GM12874 (cell line): ENCODE results near the gene UNC5C.

Source experiments
- CTCF ChIP-seq: IDR thresholded peaks from 2 replicates; pipeline ENCODE4 v1.5.1; 2011; ENCODE audit warnings: low read depth, mild to moderate bottlenecking, control low read depth, low read length, moderate library complexity; ENCODE audit not compliant: insufficient read depth

The UNC5C gene

GRCh38 chr4:95450294-95450693 lies 98.5 kb downstream of the UNC5C start:
- TF ChIP-seq CTCF: no peak

DNA sequence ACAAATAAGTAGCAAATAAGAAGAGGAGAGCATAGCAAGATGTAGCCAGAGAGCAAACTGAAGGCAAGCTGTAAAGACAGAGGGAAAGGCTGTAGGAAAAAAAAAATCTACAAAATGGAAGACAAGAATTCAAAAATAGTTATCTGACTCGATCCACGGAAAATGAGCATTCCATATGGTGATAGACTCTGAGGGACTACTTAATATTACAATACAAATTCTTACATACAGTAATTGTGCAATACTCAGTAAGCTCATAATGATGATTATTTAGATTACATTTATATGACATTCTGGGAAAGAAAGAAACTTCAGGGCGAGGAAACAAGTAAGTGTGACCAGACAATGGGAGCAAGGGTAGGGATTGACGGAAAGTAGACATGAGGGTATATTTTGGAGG lies 102.6 kb downstream of the UNC5C start:
- no peak for TF ChIP-seq CTCF

GRCh38 chr4:95445251-95445650 lies 103.5 kb downstream of the UNC5C start:
- no peak for TF ChIP-seq CTCF

GRCh38 chr4:95444812-95445211 lies 104.0 kb downstream of the UNC5C start:
- no peak for TF ChIP-seq CTCF

DNA sequence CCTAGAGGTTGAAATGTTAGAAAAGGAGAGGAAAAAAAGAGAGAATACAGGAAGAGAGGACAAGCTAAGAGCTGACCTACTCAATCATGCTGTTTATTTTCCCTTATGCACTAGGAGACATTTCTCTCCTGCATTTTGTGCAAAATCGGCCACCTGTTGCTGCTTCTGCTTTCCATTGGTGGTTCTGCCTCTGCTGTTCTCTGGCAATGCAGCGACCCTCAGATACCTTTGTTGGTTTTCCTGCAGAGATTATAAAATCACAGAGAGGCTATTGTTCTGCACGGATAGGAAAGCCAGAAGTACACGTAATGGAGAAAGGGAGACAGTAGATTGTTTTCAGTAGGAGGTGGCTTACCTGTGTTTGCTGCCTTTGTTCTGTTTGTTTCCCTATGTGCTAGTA lies 108.9 kb downstream of the UNC5C start:
- no peak for TF ChIP-seq CTCF

- no peak for TF ChIP-seq CTCF
Measured at GRCh38 chr4:95439071-95439470, 109.7 kb downstream of the UNC5C start.

GRCh38 chr4:95432466-95432865 lies 116.3 kb downstream of the UNC5C start:
- TF ChIP-seq CTCF: no peak

- TF ChIP-seq CTCF: no peak
Measured at GRCh38 chr4:95431678-95432077, 117.1 kb downstream of the UNC5C start.
